Measurements from ENCODE around the gene THSD4. TPM values are rescaled to one million over a fixed set of nuclear protein-coding genes. Genes with fewer than 3 reads are reported as not detected.
"Not testable (repeated sequence)": the region's sequence is repeated elsewhere in the genome, so short reads cannot be mapped to it uniquely, and the experiment has no call there.

Gene THSD4
- polyA plus RNA-seq, 1 donor from 2014 or later: 0.46 TPM

GRCh38 chr15:71372769-71373168 lies 257.5 kb downstream of the THSD4 start:
- not testable (repeated sequence) for H3K4me3 ChIP-seq (ENCODE audit: low read length); H3K27me3 ChIP-seq (ENCODE audit: insufficient read depth, low read depth, low read length); H3K36me3 ChIP-seq (ENCODE audit: insufficient read depth, low read length); H3K4me2 ChIP-seq (ENCODE audit: low read length); H3F3A ChIP-seq (ENCODE audit: insufficient read depth, low read length, poor library complexity, severe bottlenecking); H3K9me3 ChIP-seq (ENCODE audit: low read length); H3K79me2 ChIP-seq (replicated peaks; ENCODE audit: insufficient read depth, low read length); H4K20me1 ChIP-seq (ENCODE audit: insufficient read depth); H3K27ac ChIP-seq (ENCODE audit: low read length); H3K9me2 ChIP-seq (ENCODE audit: insufficient read depth, low read length); H2AFZ ChIP-seq (ENCODE audit: low read depth, low read length); H3K9ac ChIP-seq (ENCODE audit: low read length)

GRCh38 chr15:71373917-71374316 lies 258.6 kb downstream of the THSD4 start:
- no peak overlapping the region for H2AFZ ChIP-seq (ENCODE audit: low read depth, low read length)
- no peaks in the 10 kb centered on the region for H3K79me2 ChIP-seq (replicated peaks; ENCODE audit: insufficient read depth, low read length)
- no peak overlapping the region for H3K9ac ChIP-seq (ENCODE audit: low read length)
- no peaks in the 10 kb centered on the region for H3K27me3 ChIP-seq (ENCODE audit: insufficient read depth, low read depth, low read length)
- H3K27ac ChIP-seq (ENCODE audit: low read length): no peak overlapping the region
- H3K36me3 ChIP-seq (ENCODE audit: insufficient read depth, low read length): no peaks in the 10 kb centered on the region
- H3K4me2 ChIP-seq (ENCODE audit: low read length): no peak overlapping the region
- no peaks in the 10 kb centered on the region for H4K20me1 ChIP-seq (ENCODE audit: insufficient read depth)
- no peaks in the 10 kb centered on the region for H3F3A ChIP-seq (ENCODE audit: insufficient read depth, low read length, poor library complexity, severe bottlenecking)
- H3K9me3 ChIP-seq (ENCODE audit: low read length): no peaks in the 10 kb centered on the region
- H3K9me2 ChIP-seq (ENCODE audit: insufficient read depth, low read length): no peaks in the 10 kb centered on the region
- H3K4me3 ChIP-seq (ENCODE audit: low read length): no peak overlapping the region
- TF ChIP-seq MXI1 (conservative IDR thresholded peaks at IDR 0.05; ENCODE audit: poor library complexity, severe bottlenecking) (no peak), POLR2AphosphoS5 (IDR thresholded peaks at IDR 0.05) (no peak), SMC3 (conservative IDR thresholded peaks at IDR 0.05; ENCODE audit: poor library complexity) (no peak), EP300 (conservative IDR thresholded peaks at IDR 0.05; ENCODE audit: poor library complexity, severe bottlenecking) (no peak), TAF1 (IDR thresholded peaks at IDR 0.05; ENCODE audit: low read depth) (no peak), RAD21 (conservative IDR thresholded peaks at IDR 0.05) (no peak), EZH2 (IDR thresholded peaks at IDR 0.05; ENCODE audit: borderline replicate concordance, insufficient read depth, low read length, poor library complexity, severe bottlenecking) (no peak), REST (IDR thresholded peaks at IDR 0.05; ENCODE audit: borderline replicate concordance) (no peak)
- TF ChIP-seq, protein P1, sequence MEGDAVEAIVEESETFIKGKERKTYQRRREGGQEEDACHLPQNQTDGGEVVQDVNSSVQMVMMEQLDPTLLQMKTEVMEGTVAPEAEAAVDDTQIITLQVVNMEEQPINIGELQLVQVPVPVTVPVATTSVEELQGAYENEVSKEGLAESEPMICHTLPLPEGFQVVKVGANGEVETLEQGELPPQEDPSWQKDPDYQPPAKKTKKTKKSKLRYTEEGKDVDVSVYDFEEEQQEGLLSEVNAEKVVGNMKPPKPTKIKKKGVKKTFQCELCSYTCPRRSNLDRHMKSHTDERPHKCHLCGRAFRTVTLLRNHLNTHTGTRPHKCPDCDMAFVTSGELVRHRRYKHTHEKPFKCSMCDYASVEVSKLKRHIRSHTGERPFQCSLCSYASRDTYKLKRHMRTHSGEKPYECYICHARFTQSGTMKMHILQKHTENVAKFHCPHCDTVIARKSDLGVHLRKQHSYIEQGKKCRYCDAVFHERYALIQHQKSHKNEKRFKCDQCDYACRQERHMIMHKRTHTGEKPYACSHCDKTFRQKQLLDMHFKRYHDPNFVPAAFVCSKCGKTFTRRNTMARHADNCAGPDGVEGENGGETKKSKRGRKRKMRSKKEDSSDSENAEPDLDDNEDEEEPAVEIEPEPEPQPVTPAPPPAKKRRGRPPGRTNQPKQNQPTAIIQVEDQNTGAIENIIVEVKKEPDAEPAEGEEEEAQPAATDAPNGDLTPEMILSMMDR (IDR thresholded peaks at IDR 0.05; ENCODE audit: poor library complexity, severe bottlenecking): no peak

All from neural cell (in vitro differentiated cells).